HL-60 (cell line): ENCODE results near the gene ZNF281.

Experiments used
- DNase-seq, 2 experiments: peaks; one replicate each; pipeline ENCODE4 v3.0.0-alpha.2; 2010 to 2020; ENCODE audit warnings: low read depth in 1 of 2, low spot score in 1 of 2
- H3K27ac ChIP-seq: fragments of 250-450 bp; sonication (Bioruptor Pico); replicated peaks from 2 replicates; pipeline ENCODE4 v1.5.1; 2020; ENCODE audit warnings: mild to moderate bottlenecking, moderate library complexity
- H3K27me3 ChIP-seq: fragments of 250-450 bp; sonication (Bioruptor Pico); 2 replicates; pipeline ENCODE4 v1.5.1; 2021; ENCODE audit warnings: mild to moderate bottlenecking, moderate library complexity; ENCODE audit not compliant: insufficient read depth, poor library complexity, severe bottlenecking
- H3K4me3 ChIP-seq: replicated peaks from 2 replicates; pipeline ENCODE4 v1.5.1; 2011; ENCODE audit warnings: mild to moderate bottlenecking, control low read depth, low read length; ENCODE audit not compliant: insufficient read depth
- GABPA ChIP-seq: IDR thresholded peaks from 2 replicates; pipeline ENCODE4 v1.6.1; 2012; ENCODE audit warnings: low read depth
- POLR2AphosphoS5 ChIP-seq: IDR thresholded peaks from 2 replicates; pipeline ENCODE4 v1.6.1; 2012; ENCODE audit warnings: low read depth
- REST ChIP-seq: IDR thresholded peaks from 2 replicates; pipeline ENCODE4 v1.6.1; 2012; ENCODE audit warnings: low read depth; ENCODE audit not compliant: insufficient replicate concordance
- SPI1 ChIP-seq: IDR thresholded peaks from 2 replicates; pipeline ENCODE4 v1.6.1; 2012; ENCODE audit warnings: low read depth, mild to moderate bottlenecking, borderline replicate concordance
- TF ChIP-seq, protein P1 (sequence below): IDR thresholded peaks from one replicate; pipeline ENCODE4 v1.5.1; 2011; ENCODE audit warnings: low read length, control low read depth, inconsistent platforms; ENCODE audit not compliant: insufficient read depth

ZNF281 gene

DNA sequence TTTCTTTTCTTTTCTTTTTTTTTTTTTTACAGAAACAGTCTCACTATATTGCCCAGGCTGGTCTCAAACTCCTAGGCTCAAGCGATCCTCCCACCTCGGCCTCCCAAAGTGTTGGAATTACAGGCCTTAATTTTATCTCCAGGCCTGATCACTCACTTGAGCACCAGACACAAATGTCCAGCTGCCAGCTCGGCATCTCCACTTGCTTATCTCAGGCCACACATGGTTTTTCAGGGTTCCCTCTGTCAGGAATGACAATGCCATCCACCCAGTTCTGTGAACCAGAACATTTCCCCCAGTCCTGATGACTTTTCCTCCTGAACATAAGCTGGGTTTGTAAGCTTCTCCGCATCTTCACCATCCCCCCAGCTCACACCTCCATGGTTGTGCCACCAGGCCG, 44.6 kb upstream of the ZNF281 start:
- H3K27ac ChIP-seq = no peak overlapping the region
- H3K27me3 ChIP-seq = no peaks in the 10 kb centered on the region
- no peak for DNase-seq
- TF ChIP-seq REST (no peak), GABPA (no peak), SPI1 (no peak), POLR2AphosphoS5 (no peak)
- TF ChIP-seq, protein P1, sequence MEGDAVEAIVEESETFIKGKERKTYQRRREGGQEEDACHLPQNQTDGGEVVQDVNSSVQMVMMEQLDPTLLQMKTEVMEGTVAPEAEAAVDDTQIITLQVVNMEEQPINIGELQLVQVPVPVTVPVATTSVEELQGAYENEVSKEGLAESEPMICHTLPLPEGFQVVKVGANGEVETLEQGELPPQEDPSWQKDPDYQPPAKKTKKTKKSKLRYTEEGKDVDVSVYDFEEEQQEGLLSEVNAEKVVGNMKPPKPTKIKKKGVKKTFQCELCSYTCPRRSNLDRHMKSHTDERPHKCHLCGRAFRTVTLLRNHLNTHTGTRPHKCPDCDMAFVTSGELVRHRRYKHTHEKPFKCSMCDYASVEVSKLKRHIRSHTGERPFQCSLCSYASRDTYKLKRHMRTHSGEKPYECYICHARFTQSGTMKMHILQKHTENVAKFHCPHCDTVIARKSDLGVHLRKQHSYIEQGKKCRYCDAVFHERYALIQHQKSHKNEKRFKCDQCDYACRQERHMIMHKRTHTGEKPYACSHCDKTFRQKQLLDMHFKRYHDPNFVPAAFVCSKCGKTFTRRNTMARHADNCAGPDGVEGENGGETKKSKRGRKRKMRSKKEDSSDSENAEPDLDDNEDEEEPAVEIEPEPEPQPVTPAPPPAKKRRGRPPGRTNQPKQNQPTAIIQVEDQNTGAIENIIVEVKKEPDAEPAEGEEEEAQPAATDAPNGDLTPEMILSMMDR = no peak
- H3K4me3 ChIP-seq = no peak overlapping the region

GRCh38 chr1:200453553-200453905, 43.7 kb upstream of the ZNF281 start:
- no peaks in the 10 kb centered on the region for H3K27me3 ChIP-seq
- no peak overlapping the region for H3K4me3 ChIP-seq
- TF ChIP-seq, protein P1 = no peak
- H3K27ac ChIP-seq = no peak overlapping the region
- no peak for DNase-seq

- no peak for TF ChIP-seq REST
- TF ChIP-seq, protein P1 = no peak
- TF ChIP-seq SPI1 = no peak
- TF ChIP-seq GABPA = no peak
- no peak for TF ChIP-seq POLR2AphosphoS5
- no peak overlapping the region for H3K27ac ChIP-seq
- DNase-seq = no peak
- no peaks in the 10 kb centered on the region for H3K27me3 ChIP-seq
- no peak overlapping the region for H3K4me3 ChIP-seq
These were observed 43.2 kb upstream of the ZNF281 start for GRCh38 chr1:200452850-200453552.
